ENCODE data around the gene NSD1. TPM values are rescaled to one million over a fixed set of nuclear protein-coding genes. Genes with fewer than 3 reads are reported as not detected.

NSD1 gene
- total and polyA plus RNA-seq, 2 of the 4 experiments (the other 2 are of a cell fraction), result 7.7 to 31.0 TPM

- in situ Hi-C loops (cut with MboI; ENCODE audit: low sequenced_read_pairs), result no loop called here
- Histone ChIP-seq H3K9ac (ENCODE audit: low read depth, low read length) (no peak overlapping the region), H3K79me1 (ENCODE audit: low read depth in 1 of 2, low read length in 2 of 2) (peaks cover 0 to 11% of the 10 kb centered on the region in 2 experiments; a peak in 3 of 4 replicates), H4K8ac (ENCODE audit: low read depth in 2 of 2, low read length in 2 of 2) (no peak overlapping the region), H2BK15ac (ENCODE audit: low read depth, low read length) (no peak overlapping the region), H3K18ac (ENCODE audit: low read depth, low read length) (no peak overlapping the region), H2AK9ac (replicated peaks; ENCODE audit: low read depth, low read length, poor library complexity) (no peak overlapping the region), H3K4me2 (ENCODE audit: low read depth, low read length) (no peak overlapping the region), H2BK20ac (ENCODE audit: low read depth, low read length) (no peak overlapping the region), H3K9me3 (ENCODE audit: control insufficient read depth, insufficient read depth, low read length) (no peaks in the 10 kb centered on the region), H3K4ac (ENCODE audit: low read depth, low read length) (no peak overlapping the region), H3K27ac (ENCODE audit: insufficient read depth, low read length) (no peak overlapping the region), H4K91ac (ENCODE audit: insufficient read depth, low read depth, low read length) (no peak overlapping the region), H3K27me3 (ENCODE audit: control insufficient read depth, insufficient read depth, low read length) (no peaks in the 10 kb centered on the region), H2AFZ (replicated peaks; ENCODE audit: low read length, poor library complexity) (no peak overlapping the region), H3K14ac (replicated peaks; ENCODE audit: low read depth, low read length) (no peak overlapping the region), H3K9me1 (ENCODE audit: insufficient read depth, low read length) (peaks cover 5% of the 10 kb centered on the region; the same call in 1 of the 2 replicates), H3K4me3 (ENCODE audit: insufficient read depth, low read depth, low read length) (no peak overlapping the region), H3K23ac (ENCODE audit: low read depth, low read length) (no peak overlapping the region), H2BK120ac (ENCODE audit: low read depth, low read length) (no peak overlapping the region), H3K56ac (ENCODE audit: extremely low read depth, insufficient read depth, low read length) (no peak overlapping the region), H3K36me3 (ENCODE audit: control insufficient read depth, insufficient read depth, low read length) (no peaks in the 10 kb centered on the region; the same call in 1 of the 2 replicates), H3K4me1 (ENCODE audit: control insufficient read depth, insufficient read depth, low read length) (no peaks in the 10 kb centered on the region), H2AK5ac (ENCODE audit: low read depth, low read length) (no peak overlapping the region), H4K5ac (ENCODE audit: low read depth, low read length) (no peak overlapping the region), H4K20me1 (ENCODE audit: insufficient read depth, low read length) (peaks cover 11% of the 10 kb centered on the region; the same call in 1 of the 2 replicates), H2BK5ac (ENCODE audit: low read depth, low read length, poor library complexity, severe bottlenecking) (no peak overlapping the region)
- WGBS, 2 experiments (ENCODE audit: extremely low coverage in 2 of 2, insufficient read length in 1 of 2), result 93% methylated on average over 11 of the region's 14 CpGs; no CpG with 5 or more reads in 1 of the 2 experiments
- no peak for DNase-seq
- CTCF ChIA-PET, result interaction anchor here (1.6 kb wide), 1 partner anchor 10 kb away, joined by 6 read pairs; no protein-coding TSS in a partner anchor
- dilution Hi-C loops (cut with HindIII; ENCODE audit: low sequenced_read_pairs, unreplicated experiment), result no loop called here
- POLR2A ChIA-PET (ENCODE audit: unreplicated experiment), result no interaction called here
- ATAC-seq (ENCODE audit: low read depth), result no peak
- no peak for TF ChIP-seq CTCF (conservative IDR thresholded peaks at IDR 0.05; ENCODE audit: low read depth, low read length)
- TF ChIP-seq NFE2L2 (IDR thresholded peaks at IDR 0.05; ENCODE audit: low read depth, low read length), result no peak
- TF ChIP-seq SMC3 (IDR thresholded peaks at IDR 0.05; ENCODE audit: low read depth, low read length), result no peak
- TF ChIP-seq CHD1 (IDR thresholded peaks at IDR 0.05; ENCODE audit: low read depth, low read length), result no peak
- no peak for TF ChIP-seq ELK1 (IDR thresholded peaks at IDR 0.05; ENCODE audit: borderline replicate concordance, low read depth, low read length)
- no peak for TF ChIP-seq MAZ (IDR thresholded peaks at IDR 0.05; ENCODE audit: borderline replicate concordance, low read depth, low read length)
- no peak for TF ChIP-seq BHLHE40 (IDR thresholded peaks at IDR 0.05; ENCODE audit: low read depth, low read length)
- no peak for TF ChIP-seq FOS (IDR thresholded peaks at IDR 0.05; ENCODE audit: low read depth, low read length)
- TF ChIP-seq RAD21 (IDR thresholded peaks at IDR 0.05; ENCODE audit: low read length), result no peak
- no peak for TF ChIP-seq POLR2A (IDR thresholded peaks at IDR 0.05; ENCODE audit: low read depth, low read length)
- intact Hi-C loops (cut with micrococcal nuclease), result loop anchor here (2.0 kb wide), 1 partner anchor 181 kb away; no protein-coding TSS in a partner anchor
- no TSS peak for BruUV-seq (replicated peaks)
These were observed 186.5 kb downstream of the NSD1 start for GRCh38 chr5:177319913-177320588.

All from IMR-90 (cell line).